Measurements from ENCODE around the gene SLX4IP. TPM values are rescaled to one million over a fixed set of nuclear protein-coding genes. Genes with fewer than 3 reads are reported as not detected.

SLX4IP gene
- polyA plus RNA-seq, 3 donors: 0.76 to 2.5 (median 1.1) TPM

DNA sequence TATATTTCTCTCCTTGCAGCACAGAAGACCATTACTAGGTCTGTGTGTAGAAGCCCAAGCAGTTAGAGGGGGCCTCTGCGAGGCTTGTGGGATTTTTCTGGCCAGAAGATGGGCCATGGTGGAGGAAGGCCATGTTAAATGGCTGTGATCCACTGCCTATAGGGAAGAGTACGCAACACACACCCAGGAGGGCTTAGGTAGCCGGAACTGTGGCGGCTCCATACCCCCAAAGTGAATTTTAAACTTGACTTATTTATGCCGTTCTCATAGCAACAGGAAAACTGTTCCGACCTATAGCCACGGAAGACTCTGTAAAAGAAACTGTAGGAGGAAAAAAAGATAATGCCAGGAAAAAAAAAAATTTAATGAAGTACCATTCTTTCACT, 69.5 kb downstream of the SLX4IP start:
- intact Hi-C loops (cut with micrococcal nuclease): loop anchor here in 1 of 2 donors (2.0 kb wide), 1 partner anchor 16 kb away; no protein-coding TSS in a partner anchor
- WGBS (ENCODE audit: insufficient coverage): no CpG with 5 or more reads among the region's 7 CpGs
- H2AFZ ChIP-seq (ENCODE audit: insufficient read depth, low read depth, low read length, poor library complexity, severe bottlenecking): peak overlapping the region; percentile 10
- H3K36me3 ChIP-seq (replicated peaks in 1 of 2; ENCODE audit: control insufficient read depth in 1 of 2, insufficient read depth in 2 of 2, low read length in 2 of 2): no peaks in the 10 kb centered on the region
- H3K9ac ChIP-seq (ENCODE audit: insufficient read depth, low read length, poor library complexity, severe bottlenecking): peak overlapping the region; percentile 19
- peaks cover 61% of the 10 kb centered on the region for H3K79me2 ChIP-seq (ENCODE audit: insufficient read depth, low read length)
- peaks cover 0 to 3% of the 10 kb centered on the region in 2 donors for H3K36me3 Mint-ChIP-seq
- H3K4me3 ChIP-seq (replicated peaks in 1 of 3; ENCODE audit: low read depth in 2 of 3, low read length in 3 of 3): peak overlapping the region; percentile 7 to 65 (median 36)
- DNase-seq: no peak
- H3K9me3 ChIP-seq (replicated peaks in 1 of 2; ENCODE audit: control insufficient read depth in 1 of 2, insufficient read depth in 1 of 2, low read length in 2 of 2): no peaks in the 10 kb centered on the region
- TF ChIP-seq, protein P1, sequence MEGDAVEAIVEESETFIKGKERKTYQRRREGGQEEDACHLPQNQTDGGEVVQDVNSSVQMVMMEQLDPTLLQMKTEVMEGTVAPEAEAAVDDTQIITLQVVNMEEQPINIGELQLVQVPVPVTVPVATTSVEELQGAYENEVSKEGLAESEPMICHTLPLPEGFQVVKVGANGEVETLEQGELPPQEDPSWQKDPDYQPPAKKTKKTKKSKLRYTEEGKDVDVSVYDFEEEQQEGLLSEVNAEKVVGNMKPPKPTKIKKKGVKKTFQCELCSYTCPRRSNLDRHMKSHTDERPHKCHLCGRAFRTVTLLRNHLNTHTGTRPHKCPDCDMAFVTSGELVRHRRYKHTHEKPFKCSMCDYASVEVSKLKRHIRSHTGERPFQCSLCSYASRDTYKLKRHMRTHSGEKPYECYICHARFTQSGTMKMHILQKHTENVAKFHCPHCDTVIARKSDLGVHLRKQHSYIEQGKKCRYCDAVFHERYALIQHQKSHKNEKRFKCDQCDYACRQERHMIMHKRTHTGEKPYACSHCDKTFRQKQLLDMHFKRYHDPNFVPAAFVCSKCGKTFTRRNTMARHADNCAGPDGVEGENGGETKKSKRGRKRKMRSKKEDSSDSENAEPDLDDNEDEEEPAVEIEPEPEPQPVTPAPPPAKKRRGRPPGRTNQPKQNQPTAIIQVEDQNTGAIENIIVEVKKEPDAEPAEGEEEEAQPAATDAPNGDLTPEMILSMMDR (IDR thresholded peaks at IDR 0.05): no peak
- H3K4me3 Mint-ChIP-seq: peak overlapping the region; percentile 64 to 87
- H4K20me1 ChIP-seq (ENCODE audit: insufficient read depth, low read length): no peaks in the 10 kb centered on the region
- H3K4me1 Mint-ChIP-seq: peaks cover 81% of the 10 kb centered on the region
- peak overlapping the region; percentile 89 to 98 (median 95) for H3K27ac Mint-ChIP-seq
- H3K4me1 ChIP-seq (ENCODE audit: control insufficient read depth in 1 of 2, insufficient read depth in 2 of 2, low read length in 2 of 2): peaks cover 79 to 81% of the 10 kb centered on the region in 2 donors
- H3K27ac ChIP-seq (ENCODE audit: low read depth in 1 of 2, low read length in 2 of 2): peak overlapping the region; percentile 87 to 90
- H3K9me3 Mint-ChIP-seq: peaks cover 0 to 2% (median 0%) of the 10 kb centered on the region in 7 donors
- H3K27me3 ChIP-seq (ENCODE audit: control insufficient read depth in 2 of 2, insufficient read depth in 2 of 2, low read length in 2 of 2): no peaks in the 10 kb centered on the region
- peak overlapping the region; percentile 71 for H3K4me2 ChIP-seq (replicated peaks; ENCODE audit: extremely low read depth, low read length, poor library complexity, severe bottlenecking)
- H3K27me3 Mint-ChIP-seq (ENCODE audit: low read depth in 3 of 3): peaks cover 0 to 2% (median 0%) of the 10 kb centered on the region in 3 donors

DNA sequence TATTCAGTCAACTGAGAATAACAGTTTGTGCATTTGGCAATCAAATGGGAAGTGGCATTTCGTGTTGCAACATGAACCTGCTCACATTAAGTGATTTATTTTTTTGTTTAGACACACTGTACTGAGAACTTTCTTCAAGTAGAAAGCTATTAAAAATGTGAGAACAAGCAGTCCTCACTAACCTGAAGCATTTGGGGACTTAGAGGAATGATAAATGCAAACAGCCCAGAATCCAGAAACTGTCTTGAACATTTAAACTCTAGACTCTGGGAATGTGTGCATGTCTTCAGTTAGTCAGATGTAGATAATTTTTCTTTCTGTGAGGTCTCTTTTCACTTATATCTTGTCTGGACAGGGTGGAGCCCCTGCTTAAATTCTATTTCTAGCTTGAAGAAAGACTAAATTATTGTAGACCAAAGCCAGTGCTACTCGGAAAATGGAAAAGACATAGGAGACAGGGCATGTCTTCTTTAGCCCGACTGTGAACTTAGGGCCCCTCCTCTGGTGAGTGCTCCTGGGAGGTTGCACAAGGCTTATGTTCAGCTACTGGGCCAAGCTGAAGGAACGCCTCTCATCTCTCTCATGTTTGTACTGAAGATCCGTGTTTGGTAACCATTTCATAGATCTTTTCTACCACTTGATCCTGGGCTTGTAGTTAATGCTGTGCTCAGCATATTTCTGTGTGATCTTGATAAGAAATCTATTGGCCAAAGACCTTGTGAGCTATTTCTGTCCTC, 70.1 kb downstream of the SLX4IP start:
- H3K27me3 ChIP-seq (ENCODE audit: control insufficient read depth in 2 of 2, insufficient read depth in 2 of 2, low read length in 2 of 2): no peaks in the 10 kb centered on the region
- Mint-ChIP-seq H3K4me1 (peaks cover 82% of the 10 kb centered on the region), H3K36me3 (peaks cover 0 to 3% of the 10 kb centered on the region in 2 donors), H3K27ac (peak overlapping the region; percentile 89 to 98 (median 95)), H3K9me3 (peaks cover 0 to 2% (median 0%) of the 10 kb centered on the region in 7 donors), H3K4me3 (peak overlapping the region; percentile 64 to 87), H3K27me3 (ENCODE audit: low read depth in 3 of 3) (peaks cover 0 to 2% (median 0%) of the 10 kb centered on the region in 3 donors)
- peak overlapping the region; percentile 56 for H2AFZ ChIP-seq (ENCODE audit: insufficient read depth, low read depth, low read length, poor library complexity, severe bottlenecking)
- peaks cover 79 to 81% of the 10 kb centered on the region in 2 donors for H3K4me1 ChIP-seq (ENCODE audit: control insufficient read depth in 1 of 2, insufficient read depth in 2 of 2, low read length in 2 of 2)
- H3K79me2 ChIP-seq (ENCODE audit: insufficient read depth, low read length): peaks cover 64% of the 10 kb centered on the region
- no peaks in the 10 kb centered on the region for H3K9me3 ChIP-seq (replicated peaks in 1 of 2; ENCODE audit: control insufficient read depth in 1 of 2, insufficient read depth in 1 of 2, low read length in 2 of 2)
- H3K27ac ChIP-seq (ENCODE audit: low read depth in 1 of 2, low read length in 2 of 2): peak overlapping the region; percentile 87 to 90
- intact Hi-C loops (cut with micrococcal nuclease): loop anchor here in 1 of 2 donors (2.0 kb wide), 1 partner anchor 16 kb away; no protein-coding TSS in a partner anchor
- peak overlapping the region; percentile 71 for H3K4me2 ChIP-seq (replicated peaks; ENCODE audit: extremely low read depth, low read length, poor library complexity, severe bottlenecking)
- peak overlapping the region; percentile 4 to 65 (median 7) for H3K4me3 ChIP-seq (replicated peaks in 1 of 3; ENCODE audit: low read depth in 2 of 3, low read length in 3 of 3)
- TF ChIP-seq, protein P1 (IDR thresholded peaks at IDR 0.05): no peak
- H4K20me1 ChIP-seq (ENCODE audit: insufficient read depth, low read length): no peaks in the 10 kb centered on the region
- WGBS (ENCODE audit: insufficient coverage): 11% methylated on average over 3 of the region's 5 CpGs
- H3K36me3 ChIP-seq (replicated peaks in 1 of 2; ENCODE audit: control insufficient read depth in 1 of 2, insufficient read depth in 2 of 2, low read length in 2 of 2): no peaks in the 10 kb centered on the region
- peak; percentile 63 to 88 (median 70) for DNase-seq
- peak overlapping the region; percentile 19 for H3K9ac ChIP-seq (ENCODE audit: insufficient read depth, low read length, poor library complexity, severe bottlenecking)

All from CD14-positive monocyte (primary cell).